MV-4-11 (cell line): ENCODE results near the gene TCEAL8.

Experiments used
- DNase-seq: peaks from one replicate; lab custom pipeline; 2025; lab: John Stamatoyannopoulos, UW

The TCEAL8 gene

GRCh38 chrX:103214870-103215424, 40.0 kb downstream of the TCEAL8 start, which contains the start of gene BEX4:
BEX4 (plus strand) TSS chrX:103215108; CDS start chrX:103216154, 1,046 bp downstream.
- DNase-seq, result no peak

DNA sequence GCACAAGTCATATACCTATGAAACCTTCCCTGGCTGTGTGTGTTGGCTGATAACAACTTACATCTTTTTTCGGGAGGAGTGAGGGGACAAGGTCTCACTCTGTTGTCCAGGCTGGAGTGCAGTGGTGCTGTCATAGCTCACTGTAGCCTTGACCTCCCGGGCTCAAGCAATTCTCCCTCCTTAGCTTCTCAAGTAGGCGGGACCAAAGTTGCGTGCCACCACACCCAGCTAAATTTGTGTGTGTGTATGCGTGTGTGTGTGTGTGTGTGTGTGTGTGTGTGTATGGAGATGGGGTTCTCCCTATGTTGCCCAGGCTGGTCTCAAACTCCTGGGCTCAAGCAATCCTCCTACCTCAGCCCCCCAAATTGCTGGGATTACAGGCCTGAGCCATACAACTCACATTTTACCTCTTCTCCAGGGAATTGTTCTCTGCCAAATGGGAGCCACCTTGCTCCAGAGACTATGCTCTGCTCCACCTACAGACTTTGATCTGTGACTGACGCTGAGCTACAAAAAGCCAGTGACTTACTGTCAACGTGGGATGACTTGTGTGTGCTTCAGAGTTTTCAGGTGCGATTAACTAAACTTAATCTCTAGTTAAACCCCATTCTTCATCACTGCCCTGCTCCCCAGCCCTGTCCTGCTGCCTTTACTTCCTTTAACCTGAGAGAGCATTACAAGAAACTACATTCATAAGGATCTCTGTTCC, 42.1 kb downstream of the TCEAL8 start:
- DNase-seq, result no peak

DNA sequence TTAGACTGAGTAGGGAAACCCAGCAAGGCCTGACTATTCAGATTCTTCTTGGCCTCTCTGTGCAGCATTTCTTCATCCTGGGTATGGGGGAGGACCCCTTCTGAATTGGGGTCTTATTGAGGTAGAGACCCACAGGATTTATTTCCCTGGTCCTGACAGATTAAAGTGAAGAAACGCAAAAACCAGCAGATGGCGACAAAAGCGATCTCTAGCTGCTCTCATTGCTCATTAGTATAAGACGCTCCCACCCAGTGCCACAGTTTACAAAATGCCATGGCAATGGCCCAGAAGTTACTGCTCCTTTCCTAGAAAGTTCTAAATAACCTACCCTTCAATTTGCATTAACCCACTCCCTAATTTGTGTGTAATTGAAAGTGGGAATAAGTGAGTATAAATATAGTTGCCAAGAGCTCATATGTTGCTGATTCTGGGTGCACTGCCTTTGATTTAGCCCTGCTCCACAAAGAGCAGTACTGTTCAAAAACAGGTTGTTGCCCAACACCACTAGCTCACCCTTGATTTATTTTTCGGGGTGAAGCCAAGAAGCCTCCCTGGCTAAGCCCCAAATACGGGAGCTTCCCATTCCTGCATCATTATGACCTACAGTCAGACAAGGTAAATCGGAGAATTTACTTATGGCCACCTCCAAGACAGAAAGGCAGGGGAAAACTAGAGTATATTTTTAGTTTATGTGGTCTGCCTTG, 43.8 kb downstream of the TCEAL8 start:
- peak; percentile 0 for DNase-seq

- DNase-seq, result no peak
Observed at GRCh38 chrX:103210056-103210455, 44.9 kb downstream of the TCEAL8 start.
